GM18526 (cell line): ENCODE measurements around the gene NLGN3.

Source experiments
- POLR2A ChIP-seq: IDR thresholded peaks from 3 replicates; pipeline ENCODE4 v1.6.1; 2011; ENCODE audit not compliant: insufficient read length; ENCODE audit errors: extremely low read depth

The NLGN3 gene

DNA sequence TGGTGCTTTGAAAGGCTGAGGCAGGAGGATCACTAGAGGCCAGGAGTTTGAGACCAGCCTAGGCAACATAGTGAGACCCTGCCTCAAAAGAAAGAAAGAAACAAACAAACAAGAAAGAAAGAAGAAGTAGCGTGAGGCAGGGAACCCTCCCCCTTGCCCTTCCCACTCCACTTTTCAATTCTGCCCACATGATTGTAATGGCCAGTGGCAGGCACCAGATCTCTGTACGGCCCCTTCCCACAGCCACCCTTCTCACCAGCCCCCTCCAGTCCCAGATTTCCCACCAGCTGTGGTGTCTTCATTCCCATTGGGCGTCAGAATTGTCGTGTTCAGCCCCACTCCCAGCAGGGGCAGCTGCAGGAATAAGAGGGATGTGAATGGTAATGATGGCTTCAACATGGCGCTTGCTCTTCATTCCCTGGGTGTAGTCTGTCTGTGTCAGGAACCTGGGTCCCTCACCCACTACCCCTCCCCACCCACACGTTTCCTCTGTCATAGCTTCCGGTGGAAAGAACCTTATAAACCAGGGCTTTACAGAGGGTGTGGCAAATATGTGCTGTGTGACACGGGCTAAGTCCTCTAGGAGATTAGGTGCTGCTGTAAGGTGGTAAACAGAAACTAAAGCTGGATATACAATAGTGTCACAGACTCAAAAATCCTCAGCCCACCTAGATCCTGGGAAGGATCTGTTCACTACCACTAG, 33.3 kb upstream of the NLGN3 start, which contains the start of gene IL2RG:
Gene IL2RG, minus strand, starts transcription at position 437 of the 703 bp plus-strand sequence. Its CDS starts 38 bp downstream, at position 399.
- TF ChIP-seq POLR2A = peak; percentile 75

- no peak for TF ChIP-seq POLR2A
These were observed 32.7 kb upstream of the NLGN3 start for GRCh38 chrX:71111921-71112431.

DNA sequence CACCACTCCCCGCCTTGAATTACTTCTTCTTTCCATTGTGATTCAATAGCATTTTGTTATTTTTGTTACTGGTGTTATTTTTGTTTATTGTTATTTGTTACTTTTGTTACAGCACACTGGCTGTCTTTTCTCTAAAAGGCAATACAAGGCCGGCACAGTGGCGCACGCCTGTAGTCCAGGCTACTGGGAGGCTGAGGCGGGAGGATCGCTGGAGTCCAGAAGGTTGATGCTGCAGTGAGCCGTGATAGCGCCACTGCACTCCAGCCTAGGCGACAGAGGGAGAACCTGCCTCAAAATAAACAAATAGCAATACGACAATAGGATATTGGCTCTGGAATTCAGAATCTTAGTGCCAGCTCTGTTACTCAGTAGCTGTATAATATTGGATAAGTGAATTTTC, 27.3 kb upstream of the NLGN3 start:
- no peak for TF ChIP-seq POLR2A

DNA sequence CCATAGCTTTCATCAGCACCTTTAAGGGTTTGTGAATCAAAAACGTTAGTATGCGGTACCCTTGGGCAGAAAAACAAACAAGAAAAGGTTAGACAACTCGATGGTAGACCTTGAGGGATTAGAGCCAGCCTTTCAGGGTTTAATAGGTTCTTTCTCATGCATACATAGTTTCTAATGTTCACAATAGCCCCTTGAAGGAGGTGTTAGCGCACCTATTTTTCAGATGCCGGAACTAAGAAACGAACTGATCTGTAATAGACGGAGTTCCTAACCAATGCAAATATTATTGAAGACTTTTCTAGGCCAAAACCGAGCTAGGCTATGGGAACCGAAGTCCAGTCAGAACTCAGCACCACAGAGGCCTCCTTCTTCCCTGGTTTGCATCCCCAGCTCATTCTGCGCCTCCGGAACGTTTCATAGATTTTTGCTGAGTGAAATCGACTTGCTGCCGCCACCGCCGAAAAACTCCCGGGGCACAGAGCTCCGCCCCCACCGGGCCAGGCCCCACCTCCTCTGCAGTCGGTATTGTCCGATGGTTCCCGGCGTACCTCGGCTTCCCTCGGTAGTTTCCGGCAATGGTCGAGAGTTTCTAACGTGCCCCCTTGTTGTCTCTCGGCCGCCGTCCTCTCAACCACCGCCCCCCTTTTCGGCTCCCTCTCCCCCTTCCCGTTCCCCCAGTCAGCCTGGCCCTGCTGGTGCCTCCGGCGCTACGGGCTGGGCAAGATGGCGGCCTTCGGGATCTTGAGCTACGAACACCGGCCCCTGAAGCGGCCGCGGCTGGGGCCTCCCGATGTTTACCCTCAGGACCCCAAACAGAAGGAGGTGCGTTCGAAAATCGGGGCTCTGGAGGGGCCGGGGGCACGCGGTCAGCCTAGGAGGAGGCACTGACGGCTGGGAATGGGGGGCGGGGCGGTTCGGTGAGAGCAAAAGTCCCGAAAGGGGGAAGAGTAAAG, 26.3 kb upstream of the NLGN3 start, which contains the start of gene MED12:
Gene MED12, plus strand, starts transcription at position 565 of the 953 bp plus-strand sequence. Its CDS starts 159 bp downstream, at position 724.
- peak; percentile 44 for TF ChIP-seq POLR2A

DNA sequence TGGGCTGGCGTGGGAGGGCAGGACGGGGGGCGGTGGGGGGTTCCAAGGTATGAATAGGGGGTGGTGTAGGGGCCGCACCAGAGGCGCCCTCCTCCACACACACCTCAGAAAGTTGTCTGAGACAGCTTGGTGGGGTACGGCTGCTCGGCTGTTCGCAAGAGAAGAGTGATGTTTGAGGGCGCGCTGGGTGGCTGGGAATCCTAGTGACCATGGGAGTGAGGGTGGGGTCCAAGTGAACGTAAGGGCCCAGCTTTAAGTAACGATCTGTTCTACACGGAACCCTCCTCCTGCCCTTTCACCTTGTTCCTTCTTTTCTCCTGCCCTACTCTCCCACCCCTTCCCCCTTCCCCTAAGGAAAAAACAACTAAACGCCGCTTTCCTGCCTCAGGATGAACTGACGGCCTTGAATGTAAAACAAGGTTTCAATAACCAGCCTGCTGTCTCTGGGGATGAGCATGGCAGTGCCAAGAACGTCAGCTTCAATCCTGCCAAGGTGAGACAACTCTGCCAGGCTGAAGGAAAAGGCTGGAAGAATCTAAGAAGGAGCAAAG, 25.6 kb upstream of the NLGN3 start:
- TF ChIP-seq POLR2A = no peak

DNA sequence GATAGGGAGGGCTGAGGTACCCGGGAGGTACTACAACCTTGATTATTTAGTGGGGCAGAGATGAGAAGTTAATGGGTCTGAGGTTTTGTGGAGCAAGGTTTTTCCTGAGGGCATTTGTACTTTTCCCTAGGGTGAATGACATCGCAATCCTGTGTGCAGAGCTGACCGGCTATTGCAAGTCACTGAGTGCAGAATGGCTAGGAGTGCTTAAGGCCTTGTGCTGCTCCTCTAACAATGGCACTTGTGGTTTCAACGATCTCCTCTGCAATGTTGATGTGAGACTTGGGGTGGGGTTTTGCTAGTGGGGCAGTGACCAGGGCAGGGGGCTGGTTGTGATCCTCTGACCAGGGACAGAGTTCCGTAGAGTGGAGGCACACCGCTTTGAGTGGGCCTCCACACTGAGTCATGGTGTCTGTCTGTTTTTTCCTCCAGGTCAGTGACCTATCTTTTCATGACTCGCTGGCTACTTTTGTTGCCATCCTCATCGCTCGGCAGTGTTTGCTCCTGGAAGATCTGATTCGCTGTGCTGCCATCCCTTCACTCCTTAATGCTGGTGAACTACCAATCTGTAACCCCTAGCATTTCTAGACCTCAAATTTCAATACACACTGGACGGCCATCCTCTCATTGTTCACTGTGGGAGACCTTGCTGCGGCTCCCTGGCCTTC, 16.3 kb upstream of the NLGN3 start:
- TF ChIP-seq POLR2A = no peak

- TF ChIP-seq POLR2A = no peak
These were observed 15.5 kb upstream of the NLGN3 start for GRCh38 chrX:71128915-71129765.

DNA sequence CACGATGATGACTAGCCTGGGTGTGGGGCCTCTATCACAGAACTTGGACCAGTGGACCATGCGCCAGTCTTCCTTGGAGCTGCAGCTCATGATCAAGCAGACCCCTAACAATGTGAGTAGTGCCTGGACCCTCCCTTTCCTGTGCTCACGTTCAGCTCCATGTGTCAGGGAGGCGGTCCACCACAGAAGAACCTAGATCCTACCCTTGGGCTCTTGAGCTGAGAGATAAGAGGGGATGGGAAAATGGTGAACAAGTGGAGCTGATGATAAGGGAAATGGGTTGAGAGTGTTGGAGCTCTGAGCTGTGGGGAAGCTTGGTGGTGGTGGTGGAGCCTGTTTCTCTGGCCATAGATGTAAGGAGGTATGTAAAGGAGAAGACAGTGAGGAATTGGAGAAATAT, 13.1 kb upstream of the NLGN3 start:
- no peak for TF ChIP-seq POLR2A

- TF ChIP-seq POLR2A = no peak
These were observed 4.2 kb upstream of the NLGN3 start for GRCh38 chrX:71140440-71140839.

GRCh38 chrX:71143508-71143907, 1.1 kb upstream of the NLGN3 start:
- TF ChIP-seq POLR2A = no peak

DNA sequence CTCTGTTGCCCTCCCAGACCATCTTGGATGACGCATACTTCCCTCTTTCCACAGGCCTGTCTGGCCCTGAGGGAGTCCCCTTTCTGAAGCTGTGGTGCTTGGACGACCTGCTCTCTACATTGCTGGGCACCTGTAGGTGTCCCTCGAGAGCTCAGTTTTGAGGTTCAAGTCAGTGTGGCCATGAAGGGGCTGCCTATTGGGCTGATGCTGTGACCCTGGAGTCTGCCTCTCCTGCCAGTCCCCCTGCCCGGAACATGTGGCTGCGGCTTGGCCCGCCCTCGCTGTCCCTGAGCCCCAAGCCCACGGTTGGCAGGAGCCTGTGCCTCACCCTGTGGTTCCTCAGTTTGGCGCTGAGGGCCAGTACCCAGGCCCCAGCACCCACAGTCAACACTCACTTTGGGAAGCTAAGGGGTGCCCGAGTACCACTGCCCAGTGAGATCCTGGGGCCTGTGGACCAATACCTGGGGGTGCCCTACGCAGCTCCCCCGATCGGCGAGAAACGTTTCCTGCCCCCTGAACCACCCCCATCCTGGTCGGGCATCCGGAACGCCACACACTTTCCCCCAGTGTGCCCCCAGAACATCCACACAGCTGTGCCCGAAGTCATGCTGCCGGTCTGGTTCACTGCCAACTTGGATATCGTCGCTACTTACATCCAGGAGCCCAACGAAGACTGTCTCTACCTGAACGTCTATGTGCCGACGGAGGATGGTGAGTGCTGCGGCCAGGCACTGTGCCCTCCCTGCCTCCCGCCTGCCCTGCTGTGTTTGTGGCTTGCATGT, 3.0 kb downstream of the NLGN3 start:
- TF ChIP-seq POLR2A = no peak

- TF ChIP-seq POLR2A = no peak
These were observed 3.6 kb downstream of the NLGN3 start for GRCh38 chrX:71148278-71148663.

- no peak for TF ChIP-seq POLR2A
These were observed 6.7 kb downstream of the NLGN3 start for GRCh38 chrX:71151366-71151765.
